Hepatocyte (in vitro differentiated cells): ENCODE results near the gene PROSER2. TPM values are rescaled to one million over a fixed set of nuclear protein-coding genes. Genes with fewer than 3 reads are reported as not detected.

Experiments
- DNase-seq: peaks from one replicate; pipeline ENCODE4 v3.0.0-alpha.2; 2016; ENCODE audit warnings: low spot score
- H2AFZ ChIP-seq: fragments of 200-600 bp; sonication (generic); 2 replicates; pipeline ENCODE4 v1.6.0; 2016; ENCODE audit warnings: antibody characterized with exemption, mild to moderate bottlenecking
- H3K27ac ChIP-seq: fragments of 200-600 bp; sonication (generic); 2 replicates; pipeline ENCODE4 v1.5.1; 2016; ENCODE audit warnings: mild to moderate bottlenecking
- H3K27me3 ChIP-seq: fragments of 200-600 bp; sonication (generic); 2 replicates; pipeline ENCODE4 v1.6.1; 2016
- H3K36me3 ChIP-seq: fragments of 200-600 bp; sonication (generic); replicated peaks from 2 replicates; pipeline ENCODE4 v1.5.1; 2016; ENCODE audit warnings: low read depth; ENCODE audit not compliant: insufficient read depth
- H3K4me1 ChIP-seq: fragments of 200-600 bp; sonication (generic); 2 replicates; pipeline ENCODE4 v1.5.1; 2016; ENCODE audit warnings: mild to moderate bottlenecking, moderate library complexity; ENCODE audit not compliant: insufficient read depth
- H3K4me2 ChIP-seq: fragments of 200-600 bp; sonication (generic); 2 replicates; pipeline ENCODE4 v1.6.0; 2016
- H3K4me3 ChIP-seq: fragments of 200-600 bp; sonication (generic); 2 replicates; pipeline ENCODE4 v1.5.1; 2016; ENCODE audit warnings: mild to moderate bottlenecking
- H3K79me2 ChIP-seq: fragments of 200-600 bp; sonication (generic); 2 replicates; pipeline ENCODE4 v1.6.0; 2017; ENCODE audit warnings: mild to moderate bottlenecking
- H3K9me2 ChIP-seq: fragments of 200-600 bp; sonication (generic); replicated peaks from 2 replicates; pipeline ENCODE4 v1.6.0; 2017; ENCODE audit warnings: mild to moderate bottlenecking; ENCODE audit not compliant: insufficient read depth
- H3K9me3 ChIP-seq: fragments of 200-600 bp; sonication (generic); 2 replicates; pipeline ENCODE4 v1.5.1; 2016; ENCODE audit warnings: low read depth, mild to moderate bottlenecking
- H4K20me1 ChIP-seq: fragments of 200-600 bp; sonication (generic); 2 replicates; pipeline ENCODE4 v1.6.0; 2016; ENCODE audit warnings: mild to moderate bottlenecking; ENCODE audit not compliant: insufficient read depth, poor library complexity, severe bottlenecking
- CTCF ChIP-seq: fragments of 200-600 bp; sonication (generic); IDR thresholded peaks from 2 replicates; pipeline ENCODE4 v1.5.1; 2016; ENCODE audit warnings: antibody characterized with exemption, mild to moderate bottlenecking; ENCODE audit not compliant: poor library complexity
- EZH2 ChIP-seq: fragments of 200-600 bp; sonication (generic); IDR thresholded peaks from 2 replicates; pipeline ENCODE4 v1.6.1; 2016; ENCODE audit warnings: antibody characterized with exemption, mild to moderate bottlenecking, borderline replicate concordance
- EZH2phosphoT487 ChIP-seq: fragments of 200-600 bp; sonication (generic); IDR thresholded peaks from one replicate; pipeline ENCODE4 v1.6.1; 2018; ENCODE audit warnings: antibody characterized with exemption, mild to moderate bottlenecking, low read depth, moderate library complexity; ENCODE audit not compliant: unreplicated experiment, severe bottlenecking
- WGBS: methylation state at CpG from one replicate; pipeline ENCODE4 v1.1.6; 2016; ENCODE audit warnings: low lambda C conversion rate; ENCODE audit errors: missing lambda C conversion rate; 5-methylcytosine and 5-hydroxymethylcytosine counted together
- polyA plus RNA-seq: library from polyadenylated mRNA; unstranded; fragments of >200 nt; fragmentation: Nextera tagmentation; extraction: Ambion mirVana; gene quantifications from 2 replicates; pipeline ENCODE4 v1.2.1, GENCODE V29; 2016
- total RNA-seq: library from RNA; depleted of rRNA; stranded (reverse); fragments of >200 nt; gene quantifications from 2 replicates; pipeline ENCODE4 v1.2.3, GENCODE V29; 2014

Gene PROSER2
- total and polyA plus RNA-seq, 2 experiments from 2014 or later: 13.3 to 39.9 TPM

- TF ChIP-seq CTCF (no peak), EZH2 (no peak), EZH2phosphoT487 (no peak)
- no peak overlapping the region for H3K4me2 ChIP-seq
Measured at GRCh38 chr10:11866199-11866925, 43.2 kb downstream of the PROSER2 start.

GRCh38 chr10:11869219-11869618, 46.1 kb downstream of the PROSER2 start:
- no peaks in the 10 kb centered on the region for H3K9me2 ChIP-seq
- H3K36me3 ChIP-seq: no peaks in the 10 kb centered on the region
- no peak overlapping the region for H3K4me3 ChIP-seq
- peaks cover 5% of the 10 kb centered on the region for H3K79me2 ChIP-seq
- H3K27me3 ChIP-seq: no peaks in the 10 kb centered on the region
- H3K4me1 ChIP-seq: peaks cover 14% of the 10 kb centered on the region
- no peaks in the 10 kb centered on the region for H3K9me3 ChIP-seq
- TF ChIP-seq CTCF (no peak), EZH2 (no peak), EZH2phosphoT487 (no peak)
- no peak overlapping the region for H3K4me2 ChIP-seq
- H4K20me1 ChIP-seq: no peaks in the 10 kb centered on the region
- DNase-seq: peak; percentile 32
- 90% methylated on average over 9 of the region's 12 CpGs for WGBS
- H2AFZ ChIP-seq: no peak overlapping the region
- peak overlapping the region; percentile 65 for H3K27ac ChIP-seq

More at GRCh38 chr10:11866199-11866925, 43.2 kb downstream of the PROSER2 start:
- no peak overlapping the region for H3K27ac ChIP-seq
- H4K20me1 ChIP-seq: no peaks in the 10 kb centered on the region
- 95% methylated on average over 18 of the region's 18 CpGs for WGBS
- no peak overlapping the region for H3K4me3 ChIP-seq
- no peaks in the 10 kb centered on the region for H3K4me1 ChIP-seq
- H3K36me3 ChIP-seq: no peaks in the 10 kb centered on the region
- H3K9me3 ChIP-seq: no peaks in the 10 kb centered on the region
- no peaks in the 10 kb centered on the region for H3K27me3 ChIP-seq
- H3K79me2 ChIP-seq: peaks cover 5% of the 10 kb centered on the region
- no peak overlapping the region for H2AFZ ChIP-seq
- H3K9me2 ChIP-seq: no peaks in the 10 kb centered on the region
- no peak for DNase-seq

GRCh38 chr10:11869743-11870460, 46.7 kb downstream of the PROSER2 start:
- Histone ChIP-seq H3K9me2 (no peaks in the 10 kb centered on the region), H2AFZ (no peak overlapping the region), H3K36me3 (no peaks in the 10 kb centered on the region), H3K27me3 (no peaks in the 10 kb centered on the region), H4K20me1 (no peaks in the 10 kb centered on the region), H3K9me3 (no peaks in the 10 kb centered on the region), H3K4me2 (no peak overlapping the region), H3K27ac (no peak overlapping the region), H3K4me1 (peaks cover 20% of the 10 kb centered on the region), H3K79me2 (peaks cover 5% of the 10 kb centered on the region), H3K4me3 (no peak overlapping the region)
- no peak for DNase-seq
- WGBS: 93% methylated on average over 53 of the region's 78 CpGs
- no peak for TF ChIP-seq EZH2phosphoT487
- no peak for TF ChIP-seq CTCF
- no peak for TF ChIP-seq EZH2
